Adipose tissue (tissue), 3 donors: Measurements from ENCODE around the gene MRGPRG. TPM values are rescaled to one million over a fixed set of nuclear protein-coding genes. Genes with fewer than 3 reads are reported as not detected.

Experiments used
- H3K27ac ChIP-seq: one replicate; pipeline ENCODE4 v1.5.1; 2013; ENCODE audit warnings: low read depth, low read length
- WGBS, 3 donors: extraction: QIAGEN DNeasy Blood & Tissue Kit; methylation state at CpG; one replicate each; pipeline ENCODE4 v1.1.7; 2013; 5-methylcytosine and 5-hydroxymethylcytosine counted together
- polyA plus RNA-seq, 3 donors: library from polyadenylated mRNA; stranded (reverse); fragments of 200-250 nt; gene quantifications; one replicate each; pipeline ENCODE4 v1.2.3, GENCODE V29; 2013
- donor health status: healthy with polysubstance abuse.
- donor health status: Bipolar disorder and iron deficiency.
- donor health status: healthy.

Gene MRGPRG
- polyA plus RNA-seq, 3 donors: not detected

DNA sequence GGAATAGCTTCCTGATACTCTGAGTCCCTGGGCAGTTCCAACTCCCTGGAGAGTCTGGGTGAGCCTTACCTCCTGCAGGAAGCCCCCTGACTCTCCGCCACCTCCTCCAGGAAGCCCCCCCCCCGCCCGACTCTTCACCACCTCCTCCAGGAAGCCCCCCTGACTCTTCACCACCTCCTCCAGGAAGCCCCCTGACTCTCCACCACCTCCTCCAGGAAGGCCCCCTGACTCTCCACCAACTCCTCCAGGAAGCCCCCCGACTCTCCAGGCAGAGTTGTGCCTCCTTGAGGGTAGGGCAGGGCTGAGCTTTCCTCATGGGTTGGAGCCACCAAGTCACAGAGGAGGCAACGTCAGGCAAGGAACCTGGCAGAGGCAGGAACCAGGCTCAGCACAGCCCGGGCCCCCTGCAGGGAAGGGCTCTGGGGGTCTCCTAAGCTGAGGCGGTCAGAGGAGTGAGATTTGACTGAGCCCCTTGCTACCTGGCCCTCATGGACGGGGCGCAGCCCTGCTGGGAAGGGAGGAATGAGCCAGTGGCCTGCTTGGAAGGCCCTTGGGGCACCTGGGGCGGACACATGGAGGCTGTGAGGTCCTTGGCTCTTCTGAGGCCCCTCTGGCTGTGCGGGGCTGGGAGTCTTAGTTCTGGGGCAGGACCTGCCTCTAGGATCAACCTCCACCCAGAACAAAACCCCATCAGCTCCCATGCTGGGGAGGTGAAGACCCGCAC is 18.1 kb downstream of the MRGPRG start:
- 65 to 81% (median 66%) methylated on average over 12 of the region's 12 CpGs for WGBS, 3 donors

DNA sequence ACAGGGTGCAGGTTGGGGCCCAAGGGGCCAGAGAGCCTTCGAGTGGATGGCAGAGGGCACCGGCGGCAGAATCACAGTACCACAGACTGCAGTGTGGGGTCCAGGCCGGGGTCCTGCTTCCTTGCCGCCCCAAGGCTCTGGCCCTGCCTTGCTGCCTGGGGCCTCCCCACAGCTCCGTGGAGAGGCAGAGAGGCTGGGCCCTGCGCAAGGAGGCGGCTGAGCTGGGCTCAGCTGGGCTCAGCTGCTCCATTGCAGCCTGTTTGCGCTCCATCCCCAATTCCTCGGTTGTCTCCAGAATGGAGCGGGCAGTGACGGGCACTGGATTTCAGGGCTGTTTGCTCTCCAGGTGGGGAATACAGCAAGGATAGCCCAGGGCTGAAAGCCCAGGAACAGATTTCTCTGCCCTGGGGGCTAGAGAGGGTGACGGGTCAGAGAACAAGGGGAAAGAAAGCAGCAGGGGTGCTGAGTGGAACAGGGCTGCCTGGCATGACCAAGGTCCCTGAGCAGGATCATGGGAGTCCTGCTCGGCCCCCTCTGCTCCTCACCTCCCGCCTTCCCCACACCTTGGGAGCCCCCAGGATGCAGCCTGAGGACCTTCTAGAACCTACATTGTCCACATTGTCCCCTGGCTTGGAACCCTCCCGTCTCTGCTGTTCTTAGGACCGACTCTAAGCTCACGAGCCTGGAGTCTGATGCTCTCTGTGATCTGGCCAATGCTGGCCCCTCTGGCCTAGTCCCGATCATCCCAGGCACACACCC is 18.9 kb downstream of the MRGPRG start:
- H3K27ac ChIP-seq: no peak overlapping the region
- WGBS, 3 donors: 66 to 81% (median 81%) methylated on average over 17 to 19 of the region's 19 CpGs

More for the DNA sequence above, 18.1 kb downstream of the MRGPRG start:
- H3K27ac ChIP-seq: no peak overlapping the region

DNA sequence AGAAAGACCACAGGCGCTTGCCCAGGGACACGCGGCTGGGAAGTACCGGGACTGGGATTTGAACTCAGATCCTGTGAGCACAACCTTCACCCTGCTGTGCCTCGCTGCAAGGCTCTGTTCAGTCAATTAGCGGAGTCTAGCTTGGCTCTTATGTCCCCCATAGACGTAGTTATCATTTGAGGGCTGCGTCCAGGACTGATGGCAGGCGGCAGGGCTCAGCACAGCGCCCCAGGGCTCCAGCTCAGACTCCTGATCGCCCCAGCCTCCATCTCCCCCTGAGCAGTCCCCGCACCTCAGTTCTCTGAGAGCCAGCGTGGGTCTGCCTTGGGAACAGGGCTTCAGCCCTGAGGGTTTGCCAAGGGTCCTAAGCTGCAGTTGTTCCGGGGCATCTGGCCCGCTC is 19.8 kb downstream of the MRGPRG start:
- no peak overlapping the region for H3K27ac ChIP-seq
- WGBS, 3 donors: 84 to 92% (median 86%) methylated on average over 15 of the region's 15 CpGs

DNA sequence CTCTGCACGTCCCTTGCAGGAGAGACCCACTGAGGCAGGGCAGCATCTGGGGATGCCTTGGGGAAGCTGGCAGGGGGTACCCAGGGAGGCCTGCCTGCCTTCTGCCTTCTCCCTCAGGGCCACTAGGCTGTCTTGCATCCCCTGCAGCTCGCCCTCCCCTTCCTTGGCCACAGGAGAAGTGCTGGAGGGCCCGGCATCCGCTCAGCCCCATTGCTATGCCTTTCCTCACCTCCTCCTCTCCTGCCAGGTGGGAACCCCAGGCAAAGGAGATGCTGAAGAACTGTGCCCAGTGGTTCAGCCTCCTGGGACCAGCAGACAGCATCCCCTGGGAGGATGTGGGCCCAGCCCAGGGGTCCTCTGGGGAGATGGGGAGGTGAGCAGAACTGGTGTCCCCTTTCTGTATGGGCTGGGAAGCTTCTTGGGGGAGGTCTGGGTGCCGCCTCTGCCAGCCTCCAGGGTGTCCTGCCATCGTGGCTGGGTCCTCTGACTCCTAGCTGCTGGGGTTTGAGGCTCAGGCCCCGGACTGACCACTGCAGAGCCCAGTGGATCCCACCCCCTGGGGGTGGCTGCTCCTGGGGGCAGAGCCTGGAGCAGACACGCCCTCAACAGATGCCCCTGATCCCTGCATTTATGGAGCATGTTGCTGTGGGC is 20.6 kb downstream of the MRGPRG start:
- no peak overlapping the region for H3K27ac ChIP-seq
- 74 to 86% (median 83%) methylated on average over 8 of the region's 8 CpGs for WGBS, 3 donors

DNA sequence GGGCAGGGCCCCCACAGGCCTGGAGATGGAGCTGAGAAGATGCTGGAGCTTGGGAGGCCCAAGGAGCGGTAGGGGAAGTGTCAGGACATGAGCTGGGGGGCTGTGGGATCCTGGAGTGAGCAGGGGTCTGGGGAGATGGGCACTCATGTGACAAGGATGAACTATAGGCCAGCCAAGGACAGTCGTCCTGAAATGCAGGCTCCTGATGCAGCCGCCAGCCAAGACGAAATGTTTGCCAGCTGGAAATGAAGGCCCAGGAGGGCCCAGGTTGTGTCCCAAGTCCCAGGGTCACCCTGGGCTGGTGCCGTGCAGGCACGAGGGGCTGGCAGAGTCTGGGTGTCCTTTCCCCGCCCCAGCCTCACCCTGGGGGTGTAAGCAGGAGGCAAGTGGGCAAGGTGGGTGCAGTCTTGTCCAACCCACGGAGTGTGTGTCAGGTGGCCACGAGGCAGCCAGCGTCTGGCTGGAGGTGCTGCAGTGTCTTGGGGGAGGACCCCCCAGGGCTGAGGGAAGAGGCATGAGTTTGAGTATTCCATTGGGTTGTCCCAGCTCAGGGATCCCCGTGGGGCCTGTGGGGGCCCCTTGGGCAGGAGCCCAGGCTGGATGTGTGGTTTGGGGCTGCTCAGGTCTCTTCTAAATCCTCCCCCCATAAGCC is 21.4 kb downstream of the MRGPRG start:
- 77 to 85% (median 84%) methylated on average over 11 of the region's 11 CpGs for WGBS, 3 donors

DNA sequence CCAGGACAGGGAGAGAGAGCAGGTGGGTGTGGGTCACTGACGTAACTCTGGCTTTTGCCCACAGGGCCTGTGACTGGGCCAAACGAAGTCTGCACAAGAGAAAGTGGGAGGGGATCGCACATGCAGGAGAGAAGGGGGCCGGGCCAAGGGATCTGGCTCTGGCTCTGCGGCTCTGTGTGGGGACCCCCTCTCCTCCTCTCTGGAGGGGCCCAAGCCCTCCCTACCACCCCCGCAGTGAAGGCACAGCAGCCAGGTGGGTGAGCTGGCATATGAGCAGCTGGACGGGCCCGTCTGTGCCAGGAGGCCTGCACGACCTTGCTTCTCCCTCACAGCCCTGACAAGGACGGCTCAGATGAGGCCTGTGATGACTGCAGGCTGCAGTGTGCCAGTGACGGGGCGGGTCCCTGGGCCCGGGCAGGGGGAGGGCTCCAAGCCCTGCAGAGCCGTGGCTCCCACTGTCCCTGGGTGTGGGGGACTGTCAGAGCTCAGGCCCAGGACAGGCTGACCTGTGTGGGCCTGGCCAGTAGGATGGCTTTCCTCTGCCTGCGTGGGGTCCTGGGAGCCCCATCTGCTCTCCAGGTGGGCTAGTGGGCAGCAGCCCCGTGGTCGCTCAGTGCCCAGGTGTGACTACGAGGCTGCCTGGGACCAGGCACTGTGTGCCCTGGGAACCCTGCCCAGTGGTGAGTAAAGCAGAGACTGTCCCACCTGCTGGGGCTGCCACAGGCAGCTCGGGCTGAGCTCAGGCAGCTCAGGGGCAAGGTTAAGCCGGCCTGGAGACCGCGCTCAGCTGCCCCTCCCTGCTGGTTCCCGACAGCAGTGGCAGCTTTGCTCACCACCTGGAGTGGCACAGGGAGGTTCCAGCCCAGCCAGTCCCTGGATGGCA is 22.2 kb downstream of the MRGPRG start:
- WGBS, 3 donors: 76 to 82% (median 82%) methylated on average over 22 to 23 of the region's 23 CpGs
- no peak overlapping the region for H3K27ac ChIP-seq

More for the DNA sequence above, 21.4 kb downstream of the MRGPRG start:
- H3K27ac ChIP-seq: no peak overlapping the region

DNA sequence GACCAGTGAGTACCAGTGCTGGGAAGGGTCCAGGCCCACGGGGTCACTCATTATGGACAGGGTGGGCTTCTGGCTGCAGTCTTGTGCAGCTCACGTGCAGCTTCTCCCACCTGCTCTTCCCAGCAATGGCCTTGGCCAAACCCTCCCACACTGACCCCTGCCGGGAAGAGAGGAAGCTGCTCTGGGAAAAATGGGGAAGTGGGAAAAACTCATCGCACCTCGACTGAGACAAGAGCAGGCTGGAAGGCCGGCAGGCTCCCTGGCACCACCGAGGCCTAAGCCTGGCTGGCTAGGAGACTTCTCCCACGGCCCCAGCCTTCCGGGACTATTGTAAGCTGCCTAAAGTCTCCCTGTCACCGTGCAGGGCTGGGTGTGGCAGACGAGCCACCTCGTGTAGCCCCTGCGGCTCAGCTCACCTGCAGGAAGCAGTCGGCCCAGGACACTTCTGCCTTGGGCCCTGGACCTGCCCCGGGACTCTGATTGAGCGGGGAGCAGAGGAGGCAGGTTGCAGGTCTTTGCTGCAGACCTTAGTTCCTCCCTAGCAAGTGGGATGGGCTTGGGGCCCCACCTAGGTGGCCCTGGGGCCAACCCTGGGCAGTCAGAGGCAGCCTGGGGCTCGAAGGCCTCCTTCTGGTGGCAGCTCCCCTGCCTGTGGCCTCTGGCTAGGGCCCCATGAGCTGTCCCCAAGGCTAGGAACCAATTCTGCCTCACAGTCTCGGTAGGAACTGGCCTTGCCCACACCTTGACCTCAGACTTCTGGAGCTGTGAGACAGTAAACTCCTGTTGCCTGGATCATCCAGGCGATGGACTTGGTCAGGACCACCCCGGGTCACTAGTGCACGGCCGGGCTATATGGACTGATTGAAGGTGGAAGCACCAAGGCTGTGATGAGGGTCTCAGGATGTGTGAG is 23.1 kb downstream of the MRGPRG start:
- WGBS, 3 donors: 58 to 64% (median 58%) methylated on average over 22 of the region's 22 CpGs
- no peak overlapping the region for H3K27ac ChIP-seq

DNA sequence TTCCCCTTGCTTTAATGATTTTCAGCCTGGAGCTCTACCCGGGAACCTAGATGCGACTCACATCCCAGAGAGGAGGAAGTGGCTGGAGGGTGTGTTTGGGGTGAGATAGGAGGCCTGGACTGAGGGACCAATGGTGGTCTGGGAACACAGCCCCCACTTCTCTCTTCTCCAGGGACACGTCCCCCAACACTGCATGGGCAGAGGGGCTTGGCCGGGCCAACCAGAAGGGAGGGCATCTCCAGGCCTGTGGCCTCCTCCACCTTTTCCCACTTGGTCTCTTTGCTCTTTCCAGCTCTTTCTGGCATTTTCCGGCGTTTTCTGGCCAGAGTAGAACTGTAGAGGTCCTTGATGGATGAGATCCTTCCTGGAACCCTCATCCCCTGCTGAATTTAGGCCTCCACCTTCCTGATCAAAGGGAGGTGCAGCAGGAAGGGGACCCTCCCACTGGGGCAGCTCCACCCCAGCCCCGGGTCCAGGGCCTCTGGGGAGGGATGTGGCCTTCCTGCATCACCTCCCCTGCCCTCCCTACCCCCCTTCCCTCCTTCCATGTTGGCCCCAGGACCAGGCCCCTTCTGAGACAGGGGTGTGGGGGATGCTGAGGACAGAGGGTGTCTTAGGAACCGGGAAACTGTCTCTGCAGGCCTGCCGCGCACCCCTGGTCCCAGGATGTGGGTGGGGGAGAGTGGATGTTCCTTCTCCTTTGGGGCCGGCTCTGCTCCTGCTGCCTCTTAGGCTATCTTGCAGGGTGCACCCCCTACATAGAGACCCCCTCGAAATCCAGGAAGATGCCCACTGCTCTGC is 24.4 kb downstream of the MRGPRG start:
- WGBS, 3 donors: 62 to 71% (median 70%) methylated on average over 10 to 12 of the region's 12 CpGs
- no peak overlapping the region for H3K27ac ChIP-seq

DNA sequence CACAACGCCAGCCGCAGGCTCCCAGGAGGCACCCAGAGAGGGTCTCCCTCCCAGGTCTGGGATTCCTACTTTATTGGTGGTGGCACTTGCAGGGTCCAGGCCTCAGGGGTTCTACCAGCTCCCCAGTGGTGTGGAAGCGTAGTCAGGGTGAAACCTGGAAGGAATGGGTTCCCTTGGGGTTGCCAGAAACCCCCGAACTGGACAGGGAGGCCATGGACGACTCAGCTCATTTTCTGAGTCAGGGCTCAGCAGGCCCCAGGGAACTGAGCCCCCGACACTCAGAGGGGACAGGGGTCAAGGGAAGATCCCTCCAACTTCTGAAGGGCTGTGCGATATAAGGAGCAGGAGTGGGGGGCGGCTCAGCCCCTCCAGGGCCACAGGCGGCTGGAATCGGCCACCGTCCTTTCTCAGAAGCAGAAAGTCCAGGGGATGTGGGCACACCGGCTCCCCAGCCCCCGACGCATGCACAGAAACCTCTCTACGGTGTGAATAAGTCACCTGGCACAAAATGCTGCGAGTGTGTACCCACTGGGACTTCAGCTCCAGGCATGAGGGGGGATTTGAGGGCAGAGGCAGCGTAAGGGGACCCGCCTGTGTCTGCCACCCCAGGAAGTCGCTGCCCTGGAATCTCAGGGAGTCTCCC is 25.1 kb downstream of the MRGPRG start:
- WGBS, 3 donors: 80 to 86% (median 83%) methylated on average over 19 of the region's 19 CpGs
- no peak overlapping the region for H3K27ac ChIP-seq

DNA sequence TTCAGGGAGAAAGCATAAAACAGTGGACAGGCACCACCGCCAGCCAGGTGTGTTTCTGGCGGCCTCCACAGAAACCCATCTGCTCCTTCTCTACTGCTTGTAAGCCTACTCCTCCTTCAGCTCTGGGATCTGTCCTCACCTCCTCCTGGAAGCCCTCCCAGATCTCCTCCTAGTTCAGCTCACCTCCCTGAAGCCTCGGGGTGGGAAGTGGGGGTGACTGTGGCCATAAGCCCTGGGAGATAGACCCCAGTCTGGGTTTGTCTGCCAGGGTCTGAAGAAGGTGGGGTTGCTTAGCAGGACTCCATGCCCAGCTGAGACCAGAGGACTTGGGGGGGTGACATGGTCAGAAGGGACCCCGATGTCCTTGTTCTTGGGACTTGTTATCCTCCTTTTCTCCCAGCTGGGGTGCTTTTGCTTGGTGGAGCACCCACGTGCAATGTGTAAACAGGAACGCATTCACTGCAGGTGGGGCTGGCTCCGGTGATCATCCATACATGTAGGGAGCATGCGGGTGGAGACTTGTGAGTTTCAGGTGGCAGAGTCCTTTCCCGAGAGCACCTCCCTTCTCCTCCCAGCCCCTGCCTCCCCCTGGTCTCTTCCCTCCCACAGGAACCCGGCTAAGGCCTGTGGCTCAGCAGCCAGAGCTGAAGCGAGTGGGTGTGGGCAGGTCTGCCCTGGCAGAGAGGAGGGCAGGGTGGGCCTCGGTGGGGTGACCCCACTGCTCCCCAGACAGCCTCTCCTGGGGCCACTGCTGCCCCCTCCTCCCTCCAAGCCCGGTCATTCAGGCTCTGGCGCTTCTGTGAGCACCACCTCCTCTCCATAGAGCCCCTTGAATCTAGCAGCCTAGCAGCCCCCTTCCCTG is 25.9 kb downstream of the MRGPRG start:
- no peak overlapping the region for H3K27ac ChIP-seq
- 85 to 90% (median 90%) methylated on average over 13 to 14 of the region's 14 CpGs for whole genome bisulfite sequencing, 3 donors

DNA sequence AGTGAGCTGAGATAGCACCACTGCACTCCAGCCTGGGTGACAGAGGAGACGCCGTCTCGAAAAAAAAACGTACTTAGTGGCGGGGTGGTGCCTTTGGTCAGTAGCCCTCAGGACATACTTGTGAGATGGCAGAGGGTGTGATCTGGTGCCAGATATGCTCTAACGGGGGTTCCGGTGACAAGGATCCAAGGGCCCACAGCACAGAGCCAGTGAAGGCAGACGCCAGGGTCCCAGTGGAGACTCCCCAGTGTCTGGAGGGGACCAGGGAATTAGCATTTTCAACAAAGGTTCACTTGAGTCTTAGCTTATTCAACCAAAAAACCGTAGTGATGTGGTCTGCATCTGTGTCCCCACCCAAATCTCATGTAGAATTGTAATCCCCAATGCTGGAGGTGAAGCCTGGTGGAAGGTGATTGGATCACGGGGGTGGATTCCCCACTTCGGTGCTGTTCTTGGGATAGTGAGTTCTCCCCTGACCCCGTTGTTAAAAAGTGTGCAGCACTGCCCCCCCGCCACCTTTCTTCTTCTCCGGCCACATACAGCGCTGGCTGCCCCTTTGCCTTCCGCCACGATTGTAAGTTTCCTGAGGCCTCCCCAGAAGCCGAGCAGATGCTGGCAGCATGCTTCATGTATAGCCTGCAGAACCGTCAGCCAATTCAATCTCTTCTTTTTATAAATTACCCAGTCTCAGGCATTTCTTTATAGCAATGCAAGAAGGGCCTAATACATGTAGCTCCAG is 26.9 kb downstream of the MRGPRG start:
- 89 to 96% (median 90%) methylated on average over 19 of the region's 19 CpGs for WGBS, 3 donors

DNA sequence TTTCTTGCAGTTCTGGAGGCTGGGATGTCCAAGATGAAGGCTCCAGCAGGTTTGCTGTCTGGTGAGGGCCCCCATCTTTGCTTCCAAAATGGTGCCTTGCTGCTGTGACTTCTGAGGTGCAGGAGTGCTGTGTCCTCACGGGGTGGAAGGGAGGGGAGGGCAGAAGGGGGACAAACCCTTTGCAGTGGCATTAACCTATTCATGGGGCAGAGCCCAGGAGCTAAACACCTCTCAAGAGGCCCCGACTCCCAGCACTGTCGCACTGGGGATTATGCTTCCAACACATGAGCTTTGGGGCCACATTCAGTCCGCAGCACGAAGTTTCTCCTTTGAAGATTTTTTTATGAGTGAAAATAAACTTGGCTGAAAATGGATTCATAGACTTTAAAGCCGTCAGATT is 28.0 kb downstream of the MRGPRG start:
- H3K27ac ChIP-seq: no peak overlapping the region
- 69 to 88% (median 85%) methylated on average over 6 of the region's 6 CpGs for WGBS, 3 donors

More for the DNA sequence above, 26.9 kb downstream of the MRGPRG start:
- no peak overlapping the region for H3K27ac ChIP-seq

DNA sequence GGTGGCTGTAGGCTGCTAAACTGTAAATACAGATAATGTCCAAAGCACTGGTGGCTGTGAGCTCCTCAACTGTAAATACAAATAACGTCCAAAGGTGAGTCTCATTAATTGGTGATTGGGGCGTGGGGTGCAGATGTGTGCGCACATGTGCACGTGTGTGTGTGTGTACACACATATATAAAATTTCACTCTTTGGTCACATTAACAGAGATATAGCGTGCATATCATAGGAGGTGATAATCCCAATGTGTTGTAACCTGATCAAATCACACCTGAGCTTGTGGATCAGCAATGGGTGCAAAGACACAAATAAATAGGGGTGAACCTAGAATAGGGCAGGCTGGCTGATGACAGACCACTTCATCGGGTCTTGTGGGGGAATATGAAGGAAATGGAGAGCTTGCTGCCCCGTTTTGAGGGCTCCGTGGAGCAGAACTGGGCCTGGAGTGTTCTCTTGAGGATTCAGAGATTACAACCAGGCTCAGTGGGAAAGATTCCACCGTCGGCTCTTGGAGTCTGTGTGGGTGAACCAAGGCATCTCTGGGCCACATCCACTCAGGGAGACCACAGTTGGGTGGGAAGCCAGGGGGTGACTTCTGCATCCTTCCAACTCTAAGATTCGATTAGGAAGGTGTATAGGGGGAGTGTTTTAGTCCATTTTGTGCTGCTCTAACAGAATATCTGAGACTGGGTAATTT is 28.6 kb downstream of the MRGPRG start:
- no peak overlapping the region for H3K27ac ChIP-seq
- 78 to 87% (median 83%) methylated on average over 11 of the region's 11 CpGs for WGBS, 3 donors
